Measurements from ENCODE around the gene PIGA. TPM values are rescaled to one million over a fixed set of nuclear protein-coding genes. Genes with fewer than 3 reads are reported as not detected.

Gene PIGA
- total RNA-seq, 4 donors from 2014 or later, result 12.1 to 27.2 (median 15.4) TPM

DNA sequence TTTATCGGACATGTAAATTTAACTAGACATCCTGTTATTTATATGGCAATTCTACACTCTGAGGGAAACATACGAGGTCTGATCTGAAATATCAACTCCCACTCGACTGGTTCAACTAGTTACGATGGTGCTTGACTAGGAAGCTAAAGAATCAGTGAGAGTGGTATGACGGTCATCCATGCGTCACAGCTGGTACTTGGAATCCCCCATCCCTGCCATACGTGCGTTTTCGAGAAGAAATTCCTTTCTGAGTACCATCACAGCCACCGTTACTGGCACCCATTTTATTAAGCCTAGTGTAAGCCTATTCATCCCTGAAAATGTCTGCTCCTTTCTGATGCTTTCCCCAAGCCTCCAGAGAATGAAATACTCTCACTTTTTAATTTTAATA, 695 bp upstream of the PIGA start:
- intact Hi-C loops (cut with DNase I), result loop anchor here (10.0 kb wide), 1 partner anchor 339 kb away; no protein-coding TSS in a partner anchor
- Histone ChIP-seq H3K4me3 (replicated peaks in 1 of 3) (peak overlapping the region in 2 of 3 donors; percentile 1 to 23), H3K36me3 (no peaks in the 10 kb centered on the region), H3K27me3 (no peaks in the 10 kb centered on the region), H3K9me3 (no peaks in the 10 kb centered on the region), H3K4me1 (peaks cover 0 to 4% of the 10 kb centered on the region in 2 donors), H3K27ac (peak overlapping the region; percentile 50 to 83 (median 55))
- TF ChIP-seq POLR2A (IDR thresholded peaks at IDR 0.05), result no peak
- 0% methylated on average over 10 of the region's 10 CpGs for WGBS, 2 donors
- DNase-seq, result peak; percentile 39 to 42

DNA sequence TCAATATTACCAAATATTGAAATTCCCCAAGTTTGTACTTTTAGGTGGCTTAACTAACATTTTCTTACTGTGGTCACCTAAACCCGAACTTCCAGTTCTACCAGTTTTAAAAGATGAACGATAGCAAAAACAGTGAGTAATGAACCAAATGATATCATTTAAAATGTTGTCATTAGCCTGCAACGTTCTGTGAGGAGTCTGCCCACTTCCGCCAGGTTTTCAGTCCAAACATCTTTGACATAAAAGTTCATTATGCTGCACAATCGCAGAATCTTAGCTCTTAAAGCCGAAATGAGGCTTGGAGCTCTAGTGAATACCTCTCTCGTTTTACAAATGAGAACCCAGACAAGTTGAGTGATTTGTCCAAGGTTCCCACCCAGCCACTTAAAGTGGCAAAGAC, 762 bp downstream of the PIGA start:
- Histone ChIP-seq H3K4me1 (peaks cover 0 to 4% of the 10 kb centered on the region in 2 donors), H3K4me3 (replicated peaks in 1 of 3) (peak overlapping the region in 2 of 3 donors; percentile 49 to 75), H3K36me3 (no peaks in the 10 kb centered on the region), H3K9me3 (no peaks in the 10 kb centered on the region), H3K27me3 (no peaks in the 10 kb centered on the region), H3K27ac (peak overlapping the region; percentile 66 to 85 (median 72))
- DNase-seq, result no peak
- TF ChIP-seq, protein P1, sequence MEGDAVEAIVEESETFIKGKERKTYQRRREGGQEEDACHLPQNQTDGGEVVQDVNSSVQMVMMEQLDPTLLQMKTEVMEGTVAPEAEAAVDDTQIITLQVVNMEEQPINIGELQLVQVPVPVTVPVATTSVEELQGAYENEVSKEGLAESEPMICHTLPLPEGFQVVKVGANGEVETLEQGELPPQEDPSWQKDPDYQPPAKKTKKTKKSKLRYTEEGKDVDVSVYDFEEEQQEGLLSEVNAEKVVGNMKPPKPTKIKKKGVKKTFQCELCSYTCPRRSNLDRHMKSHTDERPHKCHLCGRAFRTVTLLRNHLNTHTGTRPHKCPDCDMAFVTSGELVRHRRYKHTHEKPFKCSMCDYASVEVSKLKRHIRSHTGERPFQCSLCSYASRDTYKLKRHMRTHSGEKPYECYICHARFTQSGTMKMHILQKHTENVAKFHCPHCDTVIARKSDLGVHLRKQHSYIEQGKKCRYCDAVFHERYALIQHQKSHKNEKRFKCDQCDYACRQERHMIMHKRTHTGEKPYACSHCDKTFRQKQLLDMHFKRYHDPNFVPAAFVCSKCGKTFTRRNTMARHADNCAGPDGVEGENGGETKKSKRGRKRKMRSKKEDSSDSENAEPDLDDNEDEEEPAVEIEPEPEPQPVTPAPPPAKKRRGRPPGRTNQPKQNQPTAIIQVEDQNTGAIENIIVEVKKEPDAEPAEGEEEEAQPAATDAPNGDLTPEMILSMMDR (IDR thresholded peaks at IDR 0.05), result no peak
- no peak for TF ChIP-seq POLR2A (IDR thresholded peaks at IDR 0.05)
- intact Hi-C loops (cut with DNase I), result loop anchor here (10.0 kb wide), 1 partner anchor 340 kb away; no protein-coding TSS in a partner anchor
- 8 to 13% methylated on average over 7 of the region's 7 CpGs for WGBS, 2 donors

DNA sequence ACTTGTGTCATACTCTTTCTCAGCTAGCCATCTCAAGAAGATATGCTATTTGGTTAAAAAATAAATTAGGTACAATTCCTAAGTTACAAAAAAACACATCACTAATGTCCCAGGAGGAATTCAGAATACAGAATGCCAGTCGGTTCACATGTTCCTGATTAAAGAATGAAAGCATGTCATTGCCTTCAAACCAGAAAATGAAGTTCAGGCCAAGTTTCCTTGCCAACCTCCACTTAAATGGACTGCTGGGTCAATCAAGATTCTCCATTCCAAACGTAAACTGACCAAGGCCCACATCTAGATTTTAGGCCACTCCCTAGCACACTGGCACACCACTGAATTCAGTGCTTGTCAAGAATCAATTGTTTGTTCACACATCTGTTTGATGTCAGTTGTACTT, 6.5 kb downstream of the PIGA start:
- no peak for TF ChIP-seq POLR2A (IDR thresholded peaks at IDR 0.05)
- TF ChIP-seq, protein P1 (IDR thresholded peaks at IDR 0.05), result no peak
- Histone ChIP-seq H3K27ac (no peak overlapping the region), H3K27me3 (no peaks in the 10 kb centered on the region), H3K4me1 (no peaks in the 10 kb centered on the region), H3K4me3 (replicated peaks in 1 of 3) (no peak overlapping the region), H3K36me3 (no peaks in the 10 kb centered on the region), H3K9me3 (no peaks in the 10 kb centered on the region)
- DNase-seq, result no peak
- WGBS, 2 donors, result 50 to 63% methylated on average over 2 of the region's 2 CpGs
- intact Hi-C loops (cut with DNase I), result no loop called here

DNA sequence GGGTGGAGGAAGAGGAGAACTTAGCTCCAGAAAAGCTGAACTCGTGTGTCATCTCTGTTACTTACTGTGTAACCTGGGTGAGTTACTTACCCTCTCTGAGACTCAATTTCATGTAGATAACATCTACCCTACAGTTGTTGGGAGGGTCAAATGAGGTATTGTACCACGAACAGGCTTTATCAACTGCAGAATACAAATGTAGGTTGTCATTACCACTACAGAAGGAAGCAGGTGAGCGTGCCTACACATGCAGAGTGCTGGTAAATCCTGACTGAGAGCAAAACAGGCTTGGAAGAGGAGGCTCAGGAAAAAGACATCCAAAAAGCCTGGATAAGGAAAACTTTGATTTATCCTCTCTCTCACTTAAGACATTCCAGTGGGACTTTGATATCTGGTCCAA, 7.2 kb downstream of the PIGA start:
- Histone ChIP-seq H3K4me3 (replicated peaks in 1 of 3) (no peak overlapping the region), H3K36me3 (no peaks in the 10 kb centered on the region), H3K4me1 (no peaks in the 10 kb centered on the region), H3K27me3 (no peaks in the 10 kb centered on the region), H3K27ac (no peak overlapping the region), H3K9me3 (no peaks in the 10 kb centered on the region)
- WGBS, 2 donors, result 96 to 100% methylated on average over 3 of the region's 3 CpGs
- DNase-seq, result no peak
- TF ChIP-seq POLR2A (IDR thresholded peaks at IDR 0.05), result no peak
- TF ChIP-seq, protein P1 (IDR thresholded peaks at IDR 0.05), result no peak
- intact Hi-C loops (cut with DNase I), result no loop called here

DNA sequence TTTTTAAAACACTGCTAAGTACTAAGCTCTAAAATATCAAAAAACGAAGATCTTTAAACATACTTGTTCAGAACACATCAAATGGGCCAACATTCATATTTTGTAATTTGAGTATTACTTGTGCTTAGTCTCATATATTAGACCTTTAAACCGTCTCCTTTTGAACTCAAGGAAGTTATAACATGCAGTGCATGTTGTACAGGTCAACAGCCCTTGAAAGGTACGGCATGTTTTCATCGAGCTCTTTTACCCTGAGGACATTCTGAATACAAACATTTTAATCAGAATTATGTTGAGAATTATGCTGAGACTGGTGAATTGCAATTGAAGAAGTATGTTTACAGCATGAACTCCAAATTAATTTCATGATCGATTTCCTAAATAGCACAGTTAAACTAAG, 12.9 kb downstream of the PIGA start:
- Histone ChIP-seq H3K27me3 (no peaks in the 10 kb centered on the region), H3K9me3 (no peaks in the 10 kb centered on the region), H3K4me1 (no peaks in the 10 kb centered on the region), H3K27ac (no peak overlapping the region), H3K36me3 (no peaks in the 10 kb centered on the region), H3K4me3 (replicated peaks in 1 of 3) (no peak overlapping the region)
- TF ChIP-seq POLR2A (IDR thresholded peaks at IDR 0.05), result no peak
- TF ChIP-seq, protein P1 (IDR thresholded peaks at IDR 0.05), result no peak
- DNase-seq, result no peak
- 94 to 96% methylated on average over 5 of the region's 5 CpGs for WGBS, 2 donors
- intact Hi-C loops (cut with DNase I), result no loop called here

DNA sequence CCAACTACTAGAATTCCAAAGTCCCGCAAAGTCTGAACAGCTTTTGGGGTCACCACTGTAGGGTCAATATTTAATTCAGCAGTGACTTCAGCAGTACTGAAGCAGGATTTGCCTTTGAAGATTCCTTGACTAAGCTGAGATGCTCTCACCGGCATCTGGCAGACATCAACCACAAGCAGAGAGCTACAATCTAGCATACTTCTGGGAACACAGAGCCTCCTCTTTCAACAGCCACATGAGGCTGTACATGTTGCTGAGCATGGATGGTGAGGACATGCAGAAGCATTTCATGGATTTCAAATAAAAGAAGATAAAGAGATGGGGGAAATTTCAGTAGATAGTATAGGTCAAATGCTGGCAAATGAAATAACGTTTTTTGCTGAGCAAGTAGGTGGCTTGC, 13.3 kb downstream of the PIGA start:
- H3K27ac ChIP-seq, result no peak overlapping the region
- no peak for TF ChIP-seq POLR2A (IDR thresholded peaks at IDR 0.05)
- TF ChIP-seq, protein P1 (IDR thresholded peaks at IDR 0.05), result no peak
- WGBS, 2 donors, result 82 to 96% methylated on average over 3 of the region's 3 CpGs
- no peaks in the 10 kb centered on the region for H3K4me1 ChIP-seq
- H3K4me3 ChIP-seq (replicated peaks in 1 of 3), result no peak overlapping the region
- H3K27me3 ChIP-seq, result no peaks in the 10 kb centered on the region
- no peak for DNase-seq
- no peaks in the 10 kb centered on the region for H3K36me3 ChIP-seq
- H3K9me3 ChIP-seq, result no peaks in the 10 kb centered on the region
- intact Hi-C loops (cut with DNase I), result no loop called here
